H9 (cell line): Measurements from ENCODE around the gene SRSF2. TPM values are rescaled to one million over a fixed set of nuclear protein-coding genes. Genes with fewer than 3 reads are reported as not detected.

Source experiments
- DNase-seq: peaks from one replicate; pipeline ENCODE4 v3.0.0-alpha.2; 2017
- H2AFZ ChIP-seq: one replicate; pipeline ENCODE4 v1.6.1; 2013; ENCODE audit warnings: mild to moderate bottlenecking, low read length, control low read depth, moderate library complexity
- H2AK5ac ChIP-seq: 2 replicates; pipeline ENCODE4 v1.6.1; 2013; ENCODE audit warnings: low read length, control low read depth, mixed read lengths; ENCODE audit not compliant: insufficient read length
- H2BK120ac ChIP-seq: one replicate; pipeline ENCODE4 v1.6.1; 2013; ENCODE audit warnings: low read depth, mild to moderate bottlenecking, low read length, control low read depth, inconsistent platforms; ENCODE audit not compliant: poor library complexity, severe bottlenecking
- H2BK12ac ChIP-seq: 2 replicates; pipeline ENCODE4 v1.6.1; 2013; ENCODE audit warnings: low read length, control low read depth, mixed read lengths, low read depth; ENCODE audit not compliant: insufficient read length
- H2BK15ac ChIP-seq: 2 replicates; pipeline ENCODE4 v1.6.1; 2013; ENCODE audit warnings: low read depth, low read length, control low read depth
- H2BK20ac ChIP-seq: one replicate; pipeline ENCODE4 v1.6.1; 2013; ENCODE audit warnings: low read depth, mild to moderate bottlenecking, low read length, control low read depth, inconsistent platforms; ENCODE audit not compliant: poor library complexity, severe bottlenecking
- H2BK5ac ChIP-seq: 2 replicates; pipeline ENCODE4 v1.6.1; 2013; ENCODE audit warnings: low read length, control low read depth, mixed read lengths; ENCODE audit not compliant: insufficient read length
- H3K14ac ChIP-seq: 2 replicates; pipeline ENCODE4 v1.6.1; 2013; ENCODE audit warnings: low read length, control low read depth; ENCODE audit not compliant: insufficient read depth
- H3K18ac ChIP-seq: 2 replicates; pipeline ENCODE4 v1.6.1; 2013; ENCODE audit warnings: low read depth, mild to moderate bottlenecking, mixed read lengths, low read length, control low read depth; ENCODE audit not compliant: insufficient read length
- H3K23ac ChIP-seq: 2 replicates; pipeline ENCODE4 v1.6.1; 2013; ENCODE audit warnings: low read length, control low read depth, mixed read lengths, low read depth; ENCODE audit not compliant: insufficient read length
- H3K23me2 ChIP-seq: 2 replicates; pipeline ENCODE4 v1.6.1; 2013; ENCODE audit warnings: low read depth, mild to moderate bottlenecking, mixed read lengths, low read length, control low read depth; ENCODE audit not compliant: insufficient read length, poor library complexity, severe bottlenecking
- H3K27ac ChIP-seq: 2 replicates; pipeline ENCODE4 v1.5.1; 2013; ENCODE audit warnings: low read length, control low read depth, mixed read lengths, low read depth; ENCODE audit not compliant: insufficient read length
- H3K27me3 ChIP-seq: 2 replicates; pipeline ENCODE4 v1.6.1; 2013; ENCODE audit warnings: low read length, control low read depth, inconsistent platforms; ENCODE audit not compliant: insufficient read depth
- H3K4ac ChIP-seq: 2 replicates; pipeline ENCODE4 v1.6.1; 2013; ENCODE audit warnings: low read depth, mild to moderate bottlenecking, control low read depth, inconsistent platforms, low read length, moderate library complexity
- H3K4me1 ChIP-seq: 2 replicates; pipeline ENCODE4 v1.6.1; 2013; ENCODE audit warnings: low read length, control low read depth, inconsistent platforms; ENCODE audit not compliant: insufficient read depth
- H3K4me2 ChIP-seq: 2 replicates; pipeline ENCODE4 v1.6.1; 2013; ENCODE audit warnings: low read length, control low read depth, mixed read lengths; ENCODE audit not compliant: insufficient read length, insufficient read depth
- H3K56ac ChIP-seq: 2 replicates; pipeline ENCODE4 v1.6.1; 2013; ENCODE audit warnings: low read depth, mild to moderate bottlenecking, mixed read lengths, low read length, control low read depth; ENCODE audit not compliant: insufficient read length
- H3K79me1 ChIP-seq: 2 replicates; pipeline ENCODE4 v1.6.1; 2013; ENCODE audit warnings: low read depth, mild to moderate bottlenecking, moderate library complexity, low read length, control low read depth, inconsistent platforms; ENCODE audit not compliant: insufficient read depth, poor library complexity, severe bottlenecking
- H3K79me2 ChIP-seq: 2 replicates; pipeline ENCODE4 v1.6.1; 2013; ENCODE audit warnings: low read length, control low read depth, inconsistent platforms; ENCODE audit not compliant: insufficient read depth
- H3K9ac ChIP-seq: 2 replicates; pipeline ENCODE4 v1.6.1; 2013; ENCODE audit warnings: low read length, control low read depth, mixed read lengths; ENCODE audit not compliant: insufficient read length; ENCODE audit errors: extremely low read depth
- H3K9me3 ChIP-seq: one replicate; pipeline ENCODE4 v1.6.1; 2013; ENCODE audit warnings: low read depth, low read length, inconsistent platforms; ENCODE audit not compliant: control insufficient read depth
- H3T11ph ChIP-seq: one replicate; pipeline ENCODE4 v1.6.1; 2013; ENCODE audit warnings: mild to moderate bottlenecking, low read length, control low read depth, inconsistent platforms
- H4K20me1 ChIP-seq: one replicate; pipeline ENCODE4 v1.6.1; 2013; ENCODE audit not compliant: control insufficient read depth, insufficient read length, insufficient read depth
- H4K5ac ChIP-seq: 2 replicates; pipeline ENCODE4 v1.6.1; 2013; ENCODE audit warnings: low read depth, mild to moderate bottlenecking, mixed read lengths, low read length, control low read depth; ENCODE audit not compliant: insufficient read length
- H4K8ac ChIP-seq: replicated peaks from 2 replicates; pipeline ENCODE4 v1.6.1; 2013; ENCODE audit warnings: low read length, control low read depth, mixed read lengths, low read depth; ENCODE audit not compliant: insufficient read length
- H4K91ac ChIP-seq: 2 replicates; pipeline ENCODE4 v1.6.1; 2013; ENCODE audit warnings: low read depth, mild to moderate bottlenecking, moderate library complexity, mixed read lengths, low read length, control low read depth; ENCODE audit not compliant: insufficient read length
- H3K27ac Mint-ChIP-seq, 3 experiments: 2 replicates in 2 of 3; 3 replicates in 1 of 3; pipeline ENCODE4 v1.8.0; 2020 to 2021; ENCODE audit warnings: mixed read lengths in 3 of 3, mild to moderate bottlenecking in 1 of 3, moderate library complexity in 1 of 3
- H3K27me3 Mint-ChIP-seq: 2 replicates; pipeline ENCODE4 v1.8.0; 2021; ENCODE audit warnings: low read depth, mild to moderate bottlenecking, moderate library complexity, mixed read lengths
- H3K36me3 Mint-ChIP-seq, 3 experiments: 2 replicates in 2 of 3; 3 replicates in 1 of 3; pipeline ENCODE4 v1.8.0; 2020 to 2021; ENCODE audit warnings: low read depth in 3 of 3, mixed read lengths in 3 of 3; ENCODE audit not compliant: insufficient read depth in 1 of 3
- H3K4me1 Mint-ChIP-seq, 2 experiments: 2 replicates each; pipeline ENCODE4 v1.8.0; 2020; ENCODE audit warnings: mixed read lengths in 2 of 2
- H3K4me3 Mint-ChIP-seq, 2 experiments: 2 replicates in 1 of 2; 3 replicates in 1 of 2; pipeline ENCODE4 v1.8.0; 2020 to 2021; ENCODE audit warnings: mild to moderate bottlenecking in 2 of 2, mixed read lengths in 2 of 2, moderate library complexity in 1 of 2
- H3K9me3 Mint-ChIP-seq, 2 experiments: 2 replicates in 1 of 2; 3 replicates in 1 of 2; pipeline ENCODE4 v1.8.0; 2020; ENCODE audit warnings: mild to moderate bottlenecking in 2 of 2, mixed read lengths in 2 of 2, moderate library complexity in 1 of 2
- WGBS: extraction: QIAGEN DNeasy Blood & Tissue Kit; methylation state at CpG from one replicate; pipeline ENCODE4 v1.1.7; 2013; ENCODE audit warnings: missing lambda C conversion rate, low lambda C conversion rate, mixed read lengths; ENCODE audit not compliant: insufficient read length; ENCODE audit errors: extremely low coverage; 5-methylcytosine and 5-hydroxymethylcytosine counted together
- total RNA-seq: library from RNA; stranded (reverse); gene quantifications from 2 replicates; pipeline ENCODE4 v1.2.1, GENCODE V29; 2021
- TF ChIP-seq, protein P1 (sequence below): fragments of 200-600 bp; sonication (generic); conservative IDR thresholded peaks from 3 replicates; pipeline ENCODE4 v1.8.0; 2021; ENCODE audit warnings: antibody characterized with exemption, mild to moderate bottlenecking

The SRSF2 gene
- total RNA-seq, 1 experiment from 2014 or later = 578 TPM

DNA sequence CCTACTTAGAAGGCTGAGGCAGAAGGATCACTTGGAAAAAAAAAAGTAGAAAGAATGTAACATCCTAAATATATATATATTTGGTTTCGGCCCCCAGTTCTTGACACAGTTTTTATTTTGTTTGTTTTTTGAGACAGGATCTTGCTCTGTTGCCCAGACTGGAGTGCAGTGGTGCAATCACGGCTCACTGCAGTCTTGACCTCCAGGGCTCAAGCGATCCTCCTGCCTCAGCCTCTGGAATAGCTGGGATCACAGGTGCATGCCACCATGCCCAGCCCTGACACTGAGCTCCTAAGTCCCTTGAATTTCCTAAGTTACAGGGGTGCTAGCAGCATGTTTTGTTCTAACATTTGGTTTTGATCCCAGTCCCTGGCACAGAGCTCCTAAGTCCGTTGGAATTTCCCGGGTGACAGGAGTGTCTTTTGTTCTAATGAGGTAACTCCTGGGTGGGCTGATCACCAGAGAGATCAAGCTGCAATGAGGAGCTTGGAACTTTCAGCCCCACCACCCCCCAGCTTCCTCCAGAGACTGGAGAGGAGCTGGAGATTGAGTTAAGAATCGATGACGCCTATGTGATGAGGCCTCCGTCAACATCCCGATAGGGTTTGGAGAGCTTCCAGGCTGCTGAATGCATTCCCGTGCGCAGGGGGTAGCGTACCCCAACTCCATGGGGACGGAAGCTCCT is 46.4 kb downstream of the SRSF2 start:
- H4K8ac ChIP-seq = no peak overlapping the region
- H3K79me1 ChIP-seq = no peaks in the 10 kb centered on the region
- no CpG with 5 or more reads among the region's 13 CpGs for WGBS
- no peak overlapping the region for H3K14ac ChIP-seq
- H3K79me2 ChIP-seq = no peaks in the 10 kb centered on the region
- no peak overlapping the region for H4K91ac ChIP-seq
- no peak overlapping the region for H3K4me3 Mint-ChIP-seq
- H3K4ac ChIP-seq = no peak overlapping the region
- H2BK5ac ChIP-seq = no peak overlapping the region
- H3K27me3 ChIP-seq = no peaks in the 10 kb centered on the region
- no peak overlapping the region for H2BK20ac ChIP-seq
- peaks cover 16 to 30% of the 10 kb centered on the region in 2 experiments for H3K4me1 Mint-ChIP-seq
- no peak overlapping the region for H3K18ac ChIP-seq
- peaks cover 3% of the 10 kb centered on the region; the same call in 1 of the 2 replicates for H3K4me1 ChIP-seq
- H3K27me3 Mint-ChIP-seq = no peaks in the 10 kb centered on the region
- H3K27ac ChIP-seq = no peak overlapping the region
- no peak overlapping the region for H3K9ac ChIP-seq
- no peak overlapping the region for H2BK15ac ChIP-seq
- DNase-seq = no peak
- no peak overlapping the region for H3K27ac Mint-ChIP-seq
- H3K9me3 ChIP-seq = no peaks in the 10 kb centered on the region
- H2BK12ac ChIP-seq = no peak overlapping the region
- H4K5ac ChIP-seq = no peak overlapping the region
- no peak overlapping the region for H3T11ph ChIP-seq
- no peak overlapping the region for H3K23ac ChIP-seq
- no peak overlapping the region for H2AK5ac ChIP-seq
- H3K36me3 Mint-ChIP-seq = no peaks in the 10 kb centered on the region
- no peak overlapping the region for H3K4me2 ChIP-seq
- peaks cover 3% of the 10 kb centered on the region for H3K23me2 ChIP-seq
- no peak overlapping the region for H3K56ac ChIP-seq
- H2AFZ ChIP-seq = no peak overlapping the region
- no peak overlapping the region for H2BK120ac ChIP-seq
- H3K9me3 Mint-ChIP-seq = no peaks in the 10 kb centered on the region
- H4K20me1 ChIP-seq = no peaks in the 10 kb centered on the region
- TF ChIP-seq, protein P1, sequence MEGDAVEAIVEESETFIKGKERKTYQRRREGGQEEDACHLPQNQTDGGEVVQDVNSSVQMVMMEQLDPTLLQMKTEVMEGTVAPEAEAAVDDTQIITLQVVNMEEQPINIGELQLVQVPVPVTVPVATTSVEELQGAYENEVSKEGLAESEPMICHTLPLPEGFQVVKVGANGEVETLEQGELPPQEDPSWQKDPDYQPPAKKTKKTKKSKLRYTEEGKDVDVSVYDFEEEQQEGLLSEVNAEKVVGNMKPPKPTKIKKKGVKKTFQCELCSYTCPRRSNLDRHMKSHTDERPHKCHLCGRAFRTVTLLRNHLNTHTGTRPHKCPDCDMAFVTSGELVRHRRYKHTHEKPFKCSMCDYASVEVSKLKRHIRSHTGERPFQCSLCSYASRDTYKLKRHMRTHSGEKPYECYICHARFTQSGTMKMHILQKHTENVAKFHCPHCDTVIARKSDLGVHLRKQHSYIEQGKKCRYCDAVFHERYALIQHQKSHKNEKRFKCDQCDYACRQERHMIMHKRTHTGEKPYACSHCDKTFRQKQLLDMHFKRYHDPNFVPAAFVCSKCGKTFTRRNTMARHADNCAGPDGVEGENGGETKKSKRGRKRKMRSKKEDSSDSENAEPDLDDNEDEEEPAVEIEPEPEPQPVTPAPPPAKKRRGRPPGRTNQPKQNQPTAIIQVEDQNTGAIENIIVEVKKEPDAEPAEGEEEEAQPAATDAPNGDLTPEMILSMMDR = no peak
